NCI-H446 (cell line): ENCODE results near the gene GYS2.

Source experiments
- DNase-seq, 2 experiments: peaks; one replicate each; lab custom pipeline; 2025; lab: John Stamatoyannopoulos, UW

GYS2 gene

DNA sequence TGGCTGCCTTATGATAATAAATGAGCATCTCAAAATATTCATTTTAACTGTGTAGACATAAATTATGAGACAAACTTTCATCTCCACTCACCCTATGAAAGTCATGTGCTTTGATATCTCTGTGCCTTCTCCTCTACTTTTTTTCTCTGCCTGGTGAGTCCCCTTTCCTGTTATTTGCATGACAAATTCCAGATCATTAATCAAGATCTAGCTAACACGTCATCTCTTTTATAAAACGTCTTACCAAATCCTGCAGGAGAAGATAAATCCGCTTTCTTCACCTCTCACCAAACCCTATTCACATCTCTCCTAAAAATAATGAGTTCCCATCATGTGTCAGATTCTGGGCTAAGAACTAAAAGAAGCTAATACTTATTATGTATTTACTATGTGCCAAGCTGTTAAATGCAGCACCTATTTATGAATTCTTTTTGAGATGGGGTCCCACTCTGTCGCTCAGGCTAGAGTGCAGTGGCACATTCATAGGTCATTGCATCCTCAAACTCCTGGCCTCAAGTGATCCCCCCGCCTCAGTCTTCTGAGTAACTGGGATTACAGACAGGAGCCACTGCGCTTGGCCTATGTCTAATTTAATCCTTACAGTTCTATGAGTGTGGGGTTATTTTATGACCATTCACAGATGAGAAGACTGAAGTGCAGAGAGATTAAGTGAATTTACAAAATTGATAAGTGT, 51.9 kb downstream of the GYS2 start:
- DNase-seq = no peak

DNA sequence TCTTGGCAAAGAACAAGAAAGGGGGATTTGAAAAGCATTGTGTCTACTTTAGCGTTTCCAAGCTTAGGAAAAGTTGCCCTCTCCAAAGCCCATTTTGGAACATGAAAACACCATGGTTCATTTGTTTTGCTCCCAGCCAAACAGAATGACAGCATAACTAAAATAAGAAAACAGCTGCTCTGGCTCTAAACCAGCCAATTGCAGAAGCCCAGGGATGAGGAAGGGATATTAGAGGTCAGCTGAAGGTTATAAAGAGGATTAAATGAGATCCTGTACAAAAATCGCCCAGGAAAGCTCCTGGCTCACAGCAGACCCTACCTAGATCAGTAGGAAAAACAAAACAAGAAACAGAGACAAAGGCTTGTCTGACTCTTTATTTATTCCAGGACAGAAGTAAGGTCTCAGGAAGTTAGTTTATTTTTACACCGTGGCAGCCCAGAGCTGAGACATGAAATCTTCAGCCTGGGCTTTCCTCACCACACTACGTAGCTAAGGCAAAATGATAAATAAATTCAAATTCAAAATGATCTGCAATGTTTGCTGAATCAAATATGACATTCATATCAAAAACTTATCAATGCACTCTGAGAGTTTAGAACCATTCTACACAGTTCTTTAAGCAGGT, 52.7 kb downstream of the GYS2 start:
- peak; percentile 5 to 69 for DNase-seq

GRCh38 chr12:21547437-21547836, 57.2 kb downstream of the GYS2 start:
- DNase-seq = no peak

- DNase-seq = no peak
These were observed 57.9 kb downstream of the GYS2 start for GRCh38 chr12:21546716-21547115.

DNA sequence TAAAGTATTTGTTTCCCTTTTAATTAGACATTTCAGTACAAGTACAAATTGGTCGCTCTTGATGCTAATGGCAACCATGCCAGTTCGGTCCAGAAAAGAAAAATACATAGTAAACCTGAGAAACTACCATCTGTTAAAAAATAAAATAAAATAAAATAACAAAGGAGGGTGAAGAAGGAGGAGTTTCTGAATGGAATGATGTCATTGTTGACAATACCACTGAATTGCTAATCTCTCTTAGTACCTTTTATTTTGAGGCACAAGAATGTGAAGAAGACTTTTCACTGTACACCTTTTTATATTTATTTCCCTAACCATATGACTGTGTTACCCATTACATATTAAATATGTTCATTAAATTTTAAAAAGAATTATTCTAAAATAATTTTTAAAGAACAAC, 59.1 kb downstream of the GYS2 start:
- DNase-seq = no peak

DNA sequence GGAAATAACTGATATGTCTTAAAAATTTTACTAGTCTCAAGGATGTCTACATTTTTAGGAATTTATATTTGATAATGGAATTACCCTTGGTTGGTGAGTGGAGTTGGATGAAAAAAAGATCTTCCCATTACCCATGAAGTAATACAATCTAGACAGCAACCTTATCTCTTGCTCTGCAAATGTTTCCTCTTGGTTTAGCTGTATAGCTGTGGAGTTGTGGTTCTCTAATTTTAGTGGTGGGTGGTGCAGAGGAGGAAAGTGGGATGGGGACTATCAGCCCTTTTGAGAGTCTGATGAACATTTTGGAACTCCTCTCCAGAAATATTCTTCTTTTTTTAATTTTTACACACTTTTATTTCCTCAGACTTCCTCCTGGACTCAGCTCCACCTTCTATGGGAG, 61.5 kb downstream of the GYS2 start:
- no peak for DNase-seq

DNA sequence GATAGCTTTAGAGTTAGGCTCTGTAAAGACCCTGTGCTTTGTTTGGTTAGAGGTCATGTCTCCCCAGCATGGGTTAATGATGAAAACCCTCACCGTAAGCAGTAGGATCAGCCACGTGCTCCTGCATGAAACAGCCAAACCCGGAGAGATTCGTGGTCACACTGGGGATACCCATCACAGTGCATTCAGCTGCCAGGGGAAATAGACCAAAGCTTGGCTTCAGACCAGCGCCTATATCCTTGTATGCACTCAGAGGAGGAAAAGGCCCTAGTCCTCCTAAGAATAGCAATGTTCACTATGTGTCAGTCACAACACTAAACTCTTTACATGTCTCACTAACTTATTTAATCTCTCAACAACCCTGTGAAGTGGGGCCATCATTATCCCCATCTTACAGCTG, 62.2 kb downstream of the GYS2 start:
- no peak for DNase-seq

GRCh38 chr12:21541773-21542172, 62.9 kb downstream of the GYS2 start:
- DNase-seq = no peak

DNA sequence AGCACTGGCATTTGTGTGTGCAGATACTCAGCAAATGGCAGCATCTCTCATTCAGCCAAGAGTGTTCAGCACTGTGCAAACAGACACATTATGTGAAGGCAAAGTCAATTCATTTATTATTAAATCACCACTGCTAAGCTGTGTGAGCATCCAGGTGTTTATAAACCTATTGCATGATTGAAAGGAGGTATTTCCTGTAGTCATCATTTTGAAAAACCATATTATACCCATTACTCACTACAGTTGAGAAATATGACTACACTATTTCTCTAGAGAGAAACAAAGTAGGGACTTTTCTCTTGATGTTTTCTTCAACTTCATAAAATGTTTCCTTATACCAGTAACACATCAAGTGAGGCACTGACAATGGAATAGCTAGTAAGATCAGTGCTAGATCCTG, 64.8 kb downstream of the GYS2 start:
- DNase-seq = no peak

GRCh38 chr12:21538061-21538653, 66.5 kb downstream of the GYS2 start:
- DNase-seq = no peak

GRCh38 chr12:21529456-21529855, 75.2 kb downstream of the GYS2 start:
- no peak for DNase-seq

- no peak for DNase-seq
These were observed 75.7 kb downstream of the GYS2 start for GRCh38 chr12:21528953-21529352.

DNA sequence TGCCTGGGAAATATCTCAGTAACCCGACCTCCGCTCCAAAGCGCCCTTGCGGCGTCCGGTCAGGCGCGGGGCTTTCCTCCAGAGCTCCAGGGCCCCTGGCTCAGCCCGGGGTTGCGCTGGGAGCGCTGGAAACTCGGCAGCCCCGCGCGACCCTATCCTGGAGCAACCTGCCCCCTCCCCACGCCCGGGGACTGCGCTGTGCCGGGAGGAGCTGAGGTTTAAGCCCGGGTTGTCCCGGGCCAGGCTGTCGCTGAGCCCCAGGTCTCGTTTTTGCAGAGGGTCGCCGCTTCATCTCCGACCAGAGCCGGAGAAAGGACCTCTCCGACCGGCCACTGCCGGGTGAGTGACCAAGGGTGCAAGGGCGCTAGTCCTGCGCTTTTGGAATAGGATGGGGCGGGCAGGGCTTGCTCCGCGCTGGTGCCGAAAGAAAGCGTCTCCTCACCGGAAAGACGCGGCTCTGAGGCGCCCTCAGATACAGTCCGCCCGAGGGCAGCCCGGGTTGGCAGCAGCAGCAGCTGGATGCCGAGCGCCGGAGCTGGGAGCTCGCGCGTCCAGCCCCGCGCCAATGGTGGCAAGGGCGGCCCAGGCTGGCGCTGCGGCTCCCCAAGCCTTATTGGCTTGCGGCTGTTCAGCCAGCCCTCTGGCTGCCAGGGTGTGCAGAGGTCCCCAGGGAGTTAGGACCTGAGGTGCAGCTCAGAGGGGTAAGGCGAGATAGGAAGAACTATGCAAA, 77.0 kb downstream of the GYS2 start:
- DNase-seq = peak in 1 of 2 experiments; percentile 35

DNA sequence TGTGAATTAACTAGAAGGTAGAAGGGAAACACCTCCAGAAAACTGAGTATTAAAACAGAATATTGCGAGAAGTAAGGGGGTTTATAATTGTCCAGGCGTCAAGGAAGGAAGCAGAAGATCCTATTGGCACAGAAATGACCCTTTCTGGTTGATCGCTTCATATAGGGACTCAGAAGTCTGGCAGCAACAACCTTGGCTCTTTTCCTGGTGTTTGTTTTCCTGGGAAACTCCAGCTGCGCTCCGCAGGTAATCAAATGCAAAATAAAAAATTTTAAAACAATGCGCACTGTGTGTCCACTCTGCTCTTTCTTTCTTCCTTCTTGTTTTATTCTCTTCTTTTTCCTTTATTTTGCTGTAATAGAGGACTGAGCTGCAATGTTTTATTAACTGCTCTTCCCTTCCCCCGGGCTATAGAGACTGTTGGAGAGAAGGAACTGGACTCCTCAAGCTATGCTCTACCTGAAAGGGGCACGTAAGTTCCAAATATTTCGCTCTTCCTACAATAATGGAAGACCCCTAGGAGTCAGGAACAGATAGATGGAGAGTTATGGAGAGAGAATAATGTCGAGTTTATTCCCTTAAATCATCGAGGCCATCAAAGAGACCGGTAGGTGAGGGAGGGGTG, 77.8 kb downstream of the GYS2 start:
- DNase-seq = no peak

- DNase-seq = no peak
These were observed 78.6 kb downstream of the GYS2 start, which contains the start of gene SPX for GRCh38 chr12:21526053-21526452. TSS of gene SPX (plus strand) at chr12:21526296. CDS start at chr12:21526473, 177 bp downstream.

DNA sequence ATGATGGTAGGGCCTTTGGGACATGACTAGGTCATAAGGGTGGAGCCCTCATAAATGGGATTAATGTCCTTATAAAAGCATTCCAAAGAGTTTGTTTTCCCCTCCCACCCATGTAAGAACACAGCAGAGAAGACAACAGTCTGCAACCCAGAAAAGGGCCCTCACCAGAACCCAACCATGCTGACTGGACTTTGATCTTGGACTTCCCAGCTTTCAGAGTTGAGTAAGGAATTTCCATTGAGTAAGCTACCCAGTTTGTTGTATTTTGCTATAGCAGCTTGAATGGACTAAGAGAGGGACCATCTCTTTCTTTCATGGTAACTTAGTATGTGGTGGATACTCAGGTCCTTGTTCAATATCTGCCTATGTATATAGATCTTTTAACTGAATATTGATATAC, 81.5 kb downstream of the GYS2 start:
- DNase-seq = no peak

- DNase-seq = no peak
These were observed 83.1 kb downstream of the GYS2 start for GRCh38 chr12:21521541-21521940.

GRCh38 chr12:21518451-21518850, 86.2 kb downstream of the GYS2 start:
- DNase-seq = no peak

DNA sequence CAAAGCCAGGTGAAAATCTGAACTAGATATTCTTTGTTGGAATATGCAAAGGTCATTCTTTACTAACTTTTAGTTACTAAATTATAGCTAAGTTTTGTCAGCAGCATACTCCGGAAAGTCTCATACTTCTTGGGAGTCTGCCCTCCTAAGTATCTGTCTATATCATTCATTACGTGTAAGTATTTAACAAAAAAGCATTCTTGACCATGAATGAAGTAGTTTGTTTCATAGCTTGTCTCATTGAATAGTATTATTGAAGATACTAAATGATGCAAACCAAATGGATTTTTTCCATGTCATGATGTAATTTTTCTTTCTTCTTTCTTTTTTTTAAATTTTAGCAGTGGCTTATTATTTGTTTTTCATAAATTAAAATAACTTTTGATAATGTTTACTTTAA, 88.4 kb downstream of the GYS2 start:
- no peak for DNase-seq

GRCh38 chr12:21509768-21510167, 94.9 kb downstream of the GYS2 start:
- no peak for DNase-seq

DNA sequence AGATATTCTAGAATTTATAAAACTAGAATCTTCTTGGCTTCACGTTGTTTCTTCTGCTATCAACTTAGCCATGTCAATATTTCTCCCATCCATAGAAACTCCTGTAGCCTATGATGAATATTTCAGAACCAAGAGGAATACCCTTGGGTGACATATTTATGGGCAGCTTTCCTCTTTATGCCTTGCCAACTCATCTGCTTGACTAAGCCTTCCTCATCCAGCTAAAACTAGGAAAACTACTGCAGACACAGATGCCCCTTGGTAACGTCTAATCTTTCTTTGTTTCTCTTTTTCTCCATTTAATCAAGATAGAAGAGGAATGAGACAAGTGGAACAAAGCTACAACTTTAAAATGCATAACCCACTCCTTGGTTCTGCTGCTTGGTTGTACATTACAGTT, 96.8 kb downstream of the GYS2 start:
- DNase-seq = no peak

- no peak for DNase-seq
These were observed 98.8 kb downstream of the GYS2 start for GRCh38 chr12:21505888-21506287.
